ENCODE measurements around the gene PLAAT1.

DNA sequence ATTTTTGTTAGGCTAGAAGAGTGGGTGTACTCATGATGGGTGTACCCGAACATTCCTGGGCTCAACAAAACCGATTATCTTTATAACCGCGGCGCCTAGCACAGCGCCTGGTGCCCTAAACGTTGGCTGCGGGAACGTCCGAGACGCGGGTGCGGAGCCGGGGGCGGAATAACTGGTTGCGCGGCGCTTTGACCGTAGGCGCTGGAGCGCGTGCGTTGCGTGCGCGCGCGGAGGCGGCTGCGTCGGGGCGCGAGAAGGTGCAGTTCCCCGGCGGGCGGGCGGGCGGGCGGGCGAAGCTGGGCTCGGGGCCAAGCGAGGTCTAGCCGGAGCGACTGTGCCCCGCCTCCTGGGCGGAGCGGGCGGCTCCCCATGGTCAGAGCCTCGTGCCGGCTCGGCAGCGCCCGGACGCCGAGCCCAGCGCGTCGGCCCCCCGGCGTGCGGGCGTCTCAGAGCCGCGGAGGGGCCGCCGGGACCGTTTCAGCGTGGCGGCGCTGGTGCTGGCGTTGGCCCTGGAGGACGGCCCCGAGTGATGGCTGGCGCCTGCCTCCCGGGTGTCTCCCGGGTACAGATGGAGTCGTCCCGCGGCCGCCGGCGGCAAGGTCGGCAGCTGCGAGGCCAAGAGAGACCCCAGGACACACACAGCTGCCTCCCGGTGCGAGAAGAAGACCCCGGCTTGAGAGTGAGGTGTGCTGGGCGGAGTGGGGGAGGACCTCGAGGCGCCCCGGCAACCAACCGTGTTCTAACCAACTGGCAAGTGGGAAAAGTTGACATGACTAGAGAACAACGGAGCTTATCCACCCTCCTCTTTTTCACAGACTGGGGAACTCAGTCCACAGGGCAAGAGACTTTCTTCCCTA is at the start of gene PLAAT1:
- TF ChIP-seq, protein P1, sequence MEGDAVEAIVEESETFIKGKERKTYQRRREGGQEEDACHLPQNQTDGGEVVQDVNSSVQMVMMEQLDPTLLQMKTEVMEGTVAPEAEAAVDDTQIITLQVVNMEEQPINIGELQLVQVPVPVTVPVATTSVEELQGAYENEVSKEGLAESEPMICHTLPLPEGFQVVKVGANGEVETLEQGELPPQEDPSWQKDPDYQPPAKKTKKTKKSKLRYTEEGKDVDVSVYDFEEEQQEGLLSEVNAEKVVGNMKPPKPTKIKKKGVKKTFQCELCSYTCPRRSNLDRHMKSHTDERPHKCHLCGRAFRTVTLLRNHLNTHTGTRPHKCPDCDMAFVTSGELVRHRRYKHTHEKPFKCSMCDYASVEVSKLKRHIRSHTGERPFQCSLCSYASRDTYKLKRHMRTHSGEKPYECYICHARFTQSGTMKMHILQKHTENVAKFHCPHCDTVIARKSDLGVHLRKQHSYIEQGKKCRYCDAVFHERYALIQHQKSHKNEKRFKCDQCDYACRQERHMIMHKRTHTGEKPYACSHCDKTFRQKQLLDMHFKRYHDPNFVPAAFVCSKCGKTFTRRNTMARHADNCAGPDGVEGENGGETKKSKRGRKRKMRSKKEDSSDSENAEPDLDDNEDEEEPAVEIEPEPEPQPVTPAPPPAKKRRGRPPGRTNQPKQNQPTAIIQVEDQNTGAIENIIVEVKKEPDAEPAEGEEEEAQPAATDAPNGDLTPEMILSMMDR (conservative IDR thresholded peaks at IDR 0.05) = no peak
- no peak for TF ChIP-seq EZH2 (IDR thresholded peaks at IDR 0.05; ENCODE audit: low read depth)

All from PC-9 (cell line).